SJCRH30 (cell line): ENCODE results near the gene SPRYD3. TPM values are rescaled to one million over a fixed set of nuclear protein-coding genes. Genes with fewer than 3 reads are reported as not detected.
A peak's percentile ranks its signal among the peaks of the same experiment; 100 is the strongest.

Source experiments
- DNase-seq, 2 experiments: peaks; one replicate each; pipeline ENCODE4 v3.0.0-alpha.2; 2015 to 2020
- H3K27ac ChIP-seq: fragments of 250-450 bp; sonication (Bioruptor Pico); 2 replicates; pipeline ENCODE4 v1.5.1; 2020; ENCODE audit warnings: mild to moderate bottlenecking, moderate library complexity
- H3K27me3 ChIP-seq: fragments of 250-450 bp; sonication (Bioruptor Pico); 2 replicates; pipeline ENCODE4 v1.5.1; 2020; ENCODE audit warnings: mild to moderate bottlenecking, moderate library complexity
- H3K36me3 ChIP-seq: fragments of 250-450 bp; sonication (Bioruptor Pico); 2 replicates; pipeline ENCODE4 v1.5.1; 2020; ENCODE audit warnings: mild to moderate bottlenecking, moderate library complexity
- H3K4me1 ChIP-seq: fragments of 250-450 bp; sonication (Bioruptor Pico); 2 replicates; pipeline ENCODE4 v1.5.1; 2020; ENCODE audit warnings: mild to moderate bottlenecking, moderate library complexity
- H3K4me3 ChIP-seq: fragments of 250-450 bp; sonication (Bioruptor Pico); 2 replicates; pipeline ENCODE4 v1.5.1; 2020; ENCODE audit warnings: mild to moderate bottlenecking, moderate library complexity
- H3K9me3 ChIP-seq: fragments of 250-450 bp; sonication (Bioruptor Pico); replicated peaks from 2 replicates; pipeline ENCODE4 v1.5.1; 2020; ENCODE audit warnings: mild to moderate bottlenecking, moderate library complexity
- total RNA-seq: library from RNA; depleted of rRNA; stranded (reverse); fragments of >200 nt; shearing (Covaris generic); gene quantifications from 2 replicates; pipeline ENCODE4 v1.2.3, GENCODE V29; 2014

SPRYD3 gene
- total RNA-seq, 1 experiment from 2014 or later, result 10.4 TPM

- no peak overlapping the region for H3K4me3 ChIP-seq
These were observed 4.2 kb downstream of the SPRYD3 start for GRCh38 chr12:53074999-53075370.

GRCh38 chr12:53074283-53074998 is 4.7 kb downstream of the SPRYD3 start:
- Histone ChIP-seq H3K36me3 (peaks cover 2% of the 10 kb centered on the region; the same call in 1 of the 2 replicates), H3K27ac (no peak overlapping the region), H3K4me3 (no peak overlapping the region), H3K27me3 (no peaks in the 10 kb centered on the region), H3K9me3 (no peaks in the 10 kb centered on the region), H3K4me1 (peaks cover 20% of the 10 kb centered on the region)
- no peak for DNase-seq

More at GRCh38 chr12:53074999-53075370, 4.2 kb downstream of the SPRYD3 start:
- Histone ChIP-seq H3K36me3 (peaks cover 2% of the 10 kb centered on the region; the same call in 1 of the 2 replicates), H3K9me3 (no peaks in the 10 kb centered on the region), H3K27ac (no peak overlapping the region), H3K4me1 (peaks cover 20% of the 10 kb centered on the region), H3K27me3 (no peaks in the 10 kb centered on the region)
- DNase-seq, result no peak

- DNase-seq, result no peak
- Histone ChIP-seq H3K4me1 (peaks cover 20% of the 10 kb centered on the region), H3K27ac (no peak overlapping the region), H3K36me3 (peaks cover 2% of the 10 kb centered on the region; the same call in 1 of the 2 replicates), H3K9me3 (no peaks in the 10 kb centered on the region), H3K27me3 (no peaks in the 10 kb centered on the region), H3K4me3 (no peak overlapping the region)
These were observed 5.3 kb downstream of the SPRYD3 start for GRCh38 chr12:53073881-53074280.

- Histone ChIP-seq H3K4me1 (peaks cover 18% of the 10 kb centered on the region), H3K4me3 (no peak overlapping the region), H3K36me3 (peaks cover 2% of the 10 kb centered on the region; the same call in 1 of the 2 replicates), H3K27me3 (no peaks in the 10 kb centered on the region), H3K9me3 (no peaks in the 10 kb centered on the region), H3K27ac (peak overlapping the region; percentile 13; the same call in 1 of the 2 replicates)
- no peak for DNase-seq
These were observed 7.3 kb downstream of the SPRYD3 start for GRCh38 chr12:53071591-53072551.

- Histone ChIP-seq H3K36me3 (peaks cover under 1% of the 10 kb centered on the region; the same call in 1 of the 2 replicates), H3K4me1 (peaks cover 23% of the 10 kb centered on the region)
- peak; percentile 81 to 85 for DNase-seq
These were observed 8.2 kb downstream of the SPRYD3 start for GRCh38 chr12:53070877-53071492.

GRCh38 chr12:53069621-53070410 is 9.4 kb downstream of the SPRYD3 start:
- H3K9me3 ChIP-seq, result no peaks in the 10 kb centered on the region
- peaks cover 23% of the 10 kb centered on the region for H3K4me1 ChIP-seq
- no peaks in the 10 kb centered on the region for H3K27me3 ChIP-seq
- no peak for DNase-seq
- H3K4me3 ChIP-seq, result no peak overlapping the region
- no peaks in the 10 kb centered on the region for H3K36me3 ChIP-seq
- no peak overlapping the region for H3K27ac ChIP-seq

More at GRCh38 chr12:53070877-53071492, 8.2 kb downstream of the SPRYD3 start:
- Histone ChIP-seq H3K4me3 (no peak overlapping the region), H3K9me3 (no peaks in the 10 kb centered on the region), H3K27me3 (no peaks in the 10 kb centered on the region), H3K27ac (peak overlapping the region; percentile 13; the same call in 1 of the 2 replicates)

- no peaks in the 10 kb centered on the region for H3K27me3 ChIP-seq
- H3K4me3 ChIP-seq, result no peak overlapping the region
- H3K36me3 ChIP-seq, result no peaks in the 10 kb centered on the region
- DNase-seq, result no peak
- peaks cover 23% of the 10 kb centered on the region for H3K4me1 ChIP-seq
- H3K9me3 ChIP-seq, result no peaks in the 10 kb centered on the region
- H3K27ac ChIP-seq, result no peak overlapping the region
These were observed 10.2 kb downstream of the SPRYD3 start for GRCh38 chr12:53068811-53069585.

- Histone ChIP-seq H3K36me3 (no peaks in the 10 kb centered on the region), H3K4me3 (no peak overlapping the region), H3K9me3 (no peaks in the 10 kb centered on the region), H3K27me3 (no peaks in the 10 kb centered on the region), H3K4me1 (peaks cover 23% of the 10 kb centered on the region), H3K27ac (no peak overlapping the region)
- no peak for DNase-seq
These were observed 11.0 kb downstream of the SPRYD3 start for GRCh38 chr12:53067993-53068770.

GRCh38 chr12:53067074-53067992 is 11.9 kb downstream of the SPRYD3 start:
- H3K36me3 ChIP-seq, result no peaks in the 10 kb centered on the region
- no peak overlapping the region for H3K27ac ChIP-seq

GRCh38 chr12:53065975-53066931 is 12.9 kb downstream of the SPRYD3 start:
- no peaks in the 10 kb centered on the region for H3K27me3 ChIP-seq
- no peaks in the 10 kb centered on the region for H3K9me3 ChIP-seq
- no peak overlapping the region for H3K27ac ChIP-seq
- peak; percentile 79 to 89 for DNase-seq
- H3K4me3 ChIP-seq, result no peak overlapping the region
- no peaks in the 10 kb centered on the region for H3K36me3 ChIP-seq
- peaks cover 27% of the 10 kb centered on the region for H3K4me1 ChIP-seq

More at GRCh38 chr12:53067074-53067992, 11.9 kb downstream of the SPRYD3 start:
- Histone ChIP-seq H3K4me1 (peaks cover 30% of the 10 kb centered on the region), H3K27me3 (no peaks in the 10 kb centered on the region), H3K9me3 (no peaks in the 10 kb centered on the region), H3K4me3 (no peak overlapping the region)
- no peak for DNase-seq

GRCh38 chr12:53065470-53065869 is 13.7 kb downstream of the SPRYD3 start:
- H3K36me3 ChIP-seq, result no peaks in the 10 kb centered on the region
- no peaks in the 10 kb centered on the region for H3K27me3 ChIP-seq
- H3K27ac ChIP-seq, result no peak overlapping the region
- H3K9me3 ChIP-seq, result no peaks in the 10 kb centered on the region
- no peak for DNase-seq
- H3K4me3 ChIP-seq, result no peak overlapping the region
- H3K4me1 ChIP-seq, result peaks cover 21% of the 10 kb centered on the region
